MV-4-11 (cell line): ENCODE measurements around the gene GIGYF2.
"Not testable (repeated sequence)": the region's sequence is repeated elsewhere in the genome, so short reads cannot be mapped to it uniquely, and the experiment has no call there.

Source experiments
- DNase-seq: peaks from one replicate; lab custom pipeline; 2025; lab: John Stamatoyannopoulos, UW

The GIGYF2 gene, protein sequence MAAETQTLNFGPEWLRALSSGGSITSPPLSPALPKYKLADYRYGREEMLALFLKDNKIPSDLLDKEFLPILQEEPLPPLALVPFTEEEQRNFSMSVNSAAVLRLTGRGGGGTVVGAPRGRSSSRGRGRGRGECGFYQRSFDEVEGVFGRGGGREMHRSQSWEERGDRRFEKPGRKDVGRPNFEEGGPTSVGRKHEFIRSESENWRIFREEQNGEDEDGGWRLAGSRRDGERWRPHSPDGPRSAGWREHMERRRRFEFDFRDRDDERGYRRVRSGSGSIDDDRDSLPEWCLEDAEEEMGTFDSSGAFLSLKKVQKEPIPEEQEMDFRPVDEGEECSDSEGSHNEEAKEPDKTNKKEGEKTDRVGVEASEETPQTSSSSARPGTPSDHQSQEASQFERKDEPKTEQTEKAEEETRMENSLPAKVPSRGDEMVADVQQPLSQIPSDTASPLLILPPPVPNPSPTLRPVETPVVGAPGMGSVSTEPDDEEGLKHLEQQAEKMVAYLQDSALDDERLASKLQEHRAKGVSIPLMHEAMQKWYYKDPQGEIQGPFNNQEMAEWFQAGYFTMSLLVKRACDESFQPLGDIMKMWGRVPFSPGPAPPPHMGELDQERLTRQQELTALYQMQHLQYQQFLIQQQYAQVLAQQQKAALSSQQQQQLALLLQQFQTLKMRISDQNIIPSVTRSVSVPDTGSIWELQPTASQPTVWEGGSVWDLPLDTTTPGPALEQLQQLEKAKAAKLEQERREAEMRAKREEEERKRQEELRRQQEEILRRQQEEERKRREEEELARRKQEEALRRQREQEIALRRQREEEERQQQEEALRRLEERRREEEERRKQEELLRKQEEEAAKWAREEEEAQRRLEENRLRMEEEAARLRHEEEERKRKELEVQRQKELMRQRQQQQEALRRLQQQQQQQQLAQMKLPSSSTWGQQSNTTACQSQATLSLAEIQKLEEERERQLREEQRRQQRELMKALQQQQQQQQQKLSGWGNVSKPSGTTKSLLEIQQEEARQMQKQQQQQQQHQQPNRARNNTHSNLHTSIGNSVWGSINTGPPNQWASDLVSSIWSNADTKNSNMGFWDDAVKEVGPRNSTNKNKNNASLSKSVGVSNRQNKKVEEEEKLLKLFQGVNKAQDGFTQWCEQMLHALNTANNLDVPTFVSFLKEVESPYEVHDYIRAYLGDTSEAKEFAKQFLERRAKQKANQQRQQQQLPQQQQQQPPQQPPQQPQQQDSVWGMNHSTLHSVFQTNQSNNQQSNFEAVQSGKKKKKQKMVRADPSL (N-terminal part only)

DNA sequence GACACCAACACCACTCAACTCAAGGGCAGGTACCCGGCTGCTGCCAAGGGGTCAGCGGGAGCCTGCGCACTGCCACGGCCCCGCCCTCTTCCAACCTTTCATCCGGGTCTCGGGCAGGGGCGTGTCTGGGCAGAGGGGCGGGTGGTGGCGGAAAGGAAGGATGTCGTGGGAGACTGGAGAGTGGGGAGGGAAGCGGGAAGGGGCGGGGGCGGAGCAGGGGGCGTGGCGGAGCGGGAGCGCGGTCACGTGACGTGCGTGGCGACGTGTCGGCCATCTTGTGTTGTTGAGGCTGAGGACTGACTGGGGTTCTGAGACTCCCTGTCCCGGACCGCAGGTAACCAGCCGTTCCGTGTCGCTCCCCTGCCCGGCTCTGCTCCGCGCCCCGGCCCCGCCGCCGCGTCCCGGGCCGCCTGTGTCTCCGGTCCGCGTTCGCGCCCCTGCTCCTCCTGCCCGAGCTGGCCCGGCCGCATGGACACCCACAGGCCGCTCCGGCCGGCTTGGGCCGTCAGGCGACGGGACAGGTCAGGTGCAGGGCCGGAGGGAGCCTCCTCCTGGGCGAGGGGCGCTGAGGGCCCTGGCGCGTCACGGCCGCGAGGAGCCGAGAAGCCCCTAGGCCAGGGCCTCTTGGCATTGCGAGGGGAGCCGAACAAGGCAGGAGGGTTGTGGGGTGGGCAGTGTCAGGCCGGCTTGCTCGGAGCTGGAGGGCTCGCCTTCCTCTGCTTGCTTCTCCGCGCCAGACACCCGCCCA lies at the start of gene GIGYF2:
Gene GIGYF2 (plus strand): TSS at position 273 of the 748 bp plus-strand sequence. CDS start 37,867 bp downstream, outside the sequence.
- peak; percentile 83 for DNase-seq

DNA sequence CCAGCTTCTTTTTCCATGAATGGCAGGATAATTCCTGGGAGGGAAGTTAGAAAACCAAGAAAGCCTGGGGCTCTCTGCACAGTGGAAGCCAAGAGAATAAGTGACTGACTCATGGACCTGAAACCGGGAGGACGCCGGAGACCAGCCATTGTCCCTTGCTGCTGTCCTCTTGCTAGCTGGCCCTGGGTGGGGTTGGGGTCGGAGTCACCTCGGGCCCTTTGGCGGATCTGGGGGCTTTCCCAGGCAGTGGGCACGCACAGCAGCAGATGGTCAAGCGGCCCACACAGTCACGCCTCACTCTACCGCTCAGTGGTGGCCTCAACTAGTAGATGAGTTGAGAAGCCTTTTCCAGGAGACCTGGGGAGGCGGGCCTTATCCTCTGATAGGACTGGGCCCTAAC lies 48.1 kb upstream of the GIGYF2 start:
- no peak for DNase-seq

DNA sequence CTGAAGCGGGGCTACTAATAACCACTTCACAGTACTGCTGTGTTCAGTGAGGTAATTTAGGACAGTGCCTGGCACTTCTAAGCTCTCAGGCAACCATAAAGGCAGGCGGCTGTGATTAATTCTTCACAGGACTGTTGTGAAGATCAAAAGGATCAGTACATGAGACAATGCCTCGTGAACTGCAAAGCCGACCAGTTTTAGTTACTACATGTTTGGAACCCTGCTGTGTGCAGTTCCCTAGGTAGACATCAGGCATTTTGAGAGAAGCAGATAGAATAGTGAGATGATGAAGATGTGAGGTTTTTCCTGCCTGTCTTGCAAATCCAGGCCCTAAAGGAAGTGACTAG lies 44.7 kb upstream of the GIGYF2 start:
- DNase-seq = no peak

DNA sequence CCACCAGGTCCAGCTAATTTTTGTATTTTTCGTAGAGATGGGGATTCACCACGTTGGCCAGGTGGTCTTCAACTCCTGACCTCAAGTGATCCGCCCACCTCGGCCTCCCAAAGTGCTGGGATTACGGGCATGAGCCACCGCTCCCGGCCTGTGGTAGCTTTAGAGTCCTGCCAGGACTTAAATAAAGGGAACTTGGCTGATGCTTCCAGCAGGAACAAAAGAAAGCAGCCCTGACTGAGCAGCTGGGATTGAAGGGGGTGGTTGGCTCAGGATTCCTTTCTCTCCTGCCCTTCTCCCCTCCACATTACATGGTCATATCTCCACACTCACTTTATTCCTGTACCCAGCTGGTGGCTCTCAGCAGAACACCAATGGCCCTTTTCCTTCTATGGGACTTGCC lies 43.7 kb upstream of the GIGYF2 start:
- no peak for DNase-seq

DNA sequence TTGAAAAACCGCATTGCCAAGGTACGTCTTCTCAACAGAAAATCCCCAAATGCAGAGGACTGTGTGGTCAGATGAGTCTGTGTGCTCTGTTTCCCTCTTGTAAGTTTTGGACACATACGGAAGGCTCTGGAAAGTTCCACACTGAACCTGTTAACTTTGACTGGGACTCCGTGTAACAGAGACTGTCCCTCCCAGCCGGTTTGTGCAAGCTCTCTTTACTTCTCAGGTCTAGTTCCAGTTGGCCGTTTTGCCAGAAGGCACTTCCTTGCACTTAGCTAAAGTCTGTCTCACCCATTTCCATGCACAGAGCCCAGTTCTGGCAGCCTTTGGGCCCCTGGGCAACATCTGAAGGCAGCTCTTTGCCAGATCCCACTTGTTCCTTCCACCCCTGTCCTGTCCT lies 41.7 kb upstream of the GIGYF2 start:
- no peak for DNase-seq

DNA sequence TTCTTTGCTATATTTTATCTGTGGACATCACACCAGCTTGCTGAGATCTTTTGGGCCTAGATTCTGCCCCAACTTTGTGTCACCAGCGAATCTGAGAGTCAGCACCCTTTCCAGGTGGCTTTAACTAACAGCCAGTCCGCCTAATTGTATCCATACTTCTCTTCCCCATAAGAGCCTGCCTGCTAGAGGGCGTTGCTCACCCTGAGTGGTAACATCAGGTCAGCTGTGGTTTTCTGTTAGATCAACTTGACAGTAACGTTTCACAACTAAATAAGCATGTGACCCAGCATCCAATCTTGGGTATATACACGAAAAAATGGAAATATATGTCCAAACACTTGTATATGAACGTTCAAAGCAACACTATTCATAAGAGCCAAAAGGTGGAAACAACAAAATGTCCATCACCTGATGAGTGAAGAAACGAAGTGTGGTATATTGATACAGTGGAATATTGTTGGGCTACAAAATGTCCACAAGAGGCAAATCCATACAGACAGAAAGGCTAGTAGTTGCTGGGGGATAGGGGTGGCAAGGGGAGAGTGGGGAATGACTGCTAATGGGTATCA lies 38.8 kb upstream of the GIGYF2 start:
- peak; percentile 89 for DNase-seq

DNA sequence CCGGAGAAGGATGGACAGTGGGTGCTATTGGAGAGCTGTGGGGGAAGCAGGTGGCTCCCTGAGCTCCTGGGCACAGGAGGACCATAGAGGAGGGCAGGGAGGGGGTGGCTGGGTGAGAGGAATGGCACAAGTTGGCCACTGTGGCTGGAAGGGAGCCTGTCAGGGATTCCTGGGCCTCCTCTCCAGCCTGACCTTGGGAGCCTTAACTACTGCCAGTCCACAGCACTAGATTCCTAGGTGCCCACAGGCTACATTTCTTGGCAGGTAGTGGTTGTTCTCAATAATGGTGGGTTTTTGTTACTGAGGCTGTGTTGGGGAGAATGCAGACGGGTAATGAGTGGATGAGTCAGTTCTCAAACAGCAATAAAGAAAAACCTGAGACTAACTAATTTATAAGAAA lies 37.8 kb upstream of the GIGYF2 start:
- no peak for DNase-seq

DNA sequence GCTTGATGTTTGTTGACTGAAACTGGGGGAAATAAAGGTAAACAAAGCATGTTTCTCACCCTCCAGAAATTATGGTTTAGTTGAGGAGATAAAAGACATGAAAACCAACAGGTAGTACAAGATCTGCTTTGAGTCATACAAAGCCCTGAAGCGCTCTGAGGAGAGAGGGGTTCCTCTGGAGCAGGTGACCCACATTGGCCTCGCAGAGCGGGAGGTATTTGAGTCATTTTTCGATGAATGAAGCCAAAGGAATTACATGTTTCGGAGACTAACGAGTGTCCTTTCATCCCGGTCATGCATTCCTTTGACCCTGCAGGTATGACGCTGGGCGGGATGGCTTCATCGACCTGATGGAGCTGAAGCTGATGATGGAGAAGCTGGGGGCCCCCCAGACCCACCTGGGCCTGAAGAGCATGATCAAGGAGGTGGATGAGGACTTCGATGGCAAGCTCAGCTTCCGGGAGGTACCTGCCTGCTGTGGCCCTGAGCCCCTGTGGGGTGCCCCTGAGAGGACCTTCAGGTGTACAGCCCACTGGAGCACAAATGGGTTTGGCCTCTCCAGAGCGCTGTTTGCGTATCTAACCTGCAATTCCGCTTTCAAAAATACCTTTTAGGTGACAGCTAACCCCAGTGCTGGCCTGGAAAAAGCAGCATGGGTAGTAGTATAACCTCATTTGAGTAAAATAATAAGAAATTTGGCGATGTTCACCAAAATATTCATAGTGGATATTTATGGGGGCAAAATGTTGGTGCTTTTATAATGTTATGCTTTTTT lies 34.5 kb upstream of the GIGYF2 start:
- no peak for DNase-seq

DNA sequence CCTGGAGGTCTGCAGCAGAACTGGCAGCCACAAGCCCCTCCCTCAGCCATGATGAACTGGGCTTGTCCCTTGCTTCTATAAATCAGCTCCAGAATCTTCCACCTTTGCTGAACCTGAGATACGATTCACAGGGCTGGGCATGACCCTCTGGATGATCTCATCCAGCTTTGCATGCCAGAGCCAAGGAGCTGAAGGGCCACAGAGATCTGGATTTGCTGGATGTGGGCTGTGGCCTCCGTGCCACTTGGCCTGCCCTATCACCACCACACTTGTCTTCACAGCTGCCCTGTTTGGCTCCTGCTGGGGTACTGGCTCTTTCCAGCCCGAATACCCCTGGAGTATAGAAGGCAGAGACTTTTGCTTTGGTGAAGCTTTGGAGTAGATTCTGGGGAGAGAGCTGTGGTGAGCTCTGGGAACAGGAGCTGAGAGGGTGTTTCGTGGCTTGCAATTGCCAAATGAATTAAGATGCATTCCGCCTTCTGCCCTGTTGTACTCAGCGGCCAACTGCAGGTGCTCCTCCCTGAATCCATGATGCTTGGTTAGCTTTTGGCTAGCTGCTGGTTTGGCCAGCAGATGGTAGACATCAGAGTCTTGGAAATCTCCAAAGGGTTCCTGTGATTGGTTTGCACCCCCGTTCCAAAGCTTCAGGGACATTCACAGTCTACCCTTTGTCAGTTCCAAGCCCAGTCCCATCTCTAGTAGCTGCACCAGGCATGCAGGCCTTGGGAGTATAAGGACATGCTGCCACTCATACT lies 30.9 kb upstream of the GIGYF2 start:
- no peak for DNase-seq

DNA sequence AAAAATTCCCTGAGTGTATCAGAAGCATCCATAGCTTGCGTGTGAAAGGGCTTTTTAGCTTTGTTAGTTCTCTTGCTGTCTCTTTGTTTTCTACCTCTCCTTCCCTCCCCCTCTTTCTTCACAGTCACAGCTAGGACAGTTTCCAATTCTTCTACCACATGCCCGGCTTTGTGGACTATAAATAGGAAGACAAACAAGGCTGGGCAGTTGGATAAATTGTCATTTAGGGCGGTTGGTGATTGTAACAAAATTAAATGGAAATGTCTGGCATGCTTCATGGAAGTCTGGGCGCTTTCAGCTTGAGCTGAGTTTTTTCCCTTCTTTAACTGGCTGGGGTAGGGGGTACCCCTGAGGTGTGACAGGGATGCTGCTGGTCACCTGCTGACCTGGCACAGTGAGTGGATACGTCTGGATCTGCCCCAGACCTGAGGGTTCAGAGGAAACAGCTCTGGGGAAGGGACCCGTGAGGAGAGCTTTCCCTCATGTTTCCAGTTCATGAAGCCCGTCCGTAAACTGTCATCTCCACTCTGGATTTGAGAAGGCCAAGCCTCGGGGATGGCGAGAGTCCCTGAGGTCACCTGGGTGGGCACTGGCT lies 29.0 kb upstream of the GIGYF2 start:
- no peak for DNase-seq

DNA sequence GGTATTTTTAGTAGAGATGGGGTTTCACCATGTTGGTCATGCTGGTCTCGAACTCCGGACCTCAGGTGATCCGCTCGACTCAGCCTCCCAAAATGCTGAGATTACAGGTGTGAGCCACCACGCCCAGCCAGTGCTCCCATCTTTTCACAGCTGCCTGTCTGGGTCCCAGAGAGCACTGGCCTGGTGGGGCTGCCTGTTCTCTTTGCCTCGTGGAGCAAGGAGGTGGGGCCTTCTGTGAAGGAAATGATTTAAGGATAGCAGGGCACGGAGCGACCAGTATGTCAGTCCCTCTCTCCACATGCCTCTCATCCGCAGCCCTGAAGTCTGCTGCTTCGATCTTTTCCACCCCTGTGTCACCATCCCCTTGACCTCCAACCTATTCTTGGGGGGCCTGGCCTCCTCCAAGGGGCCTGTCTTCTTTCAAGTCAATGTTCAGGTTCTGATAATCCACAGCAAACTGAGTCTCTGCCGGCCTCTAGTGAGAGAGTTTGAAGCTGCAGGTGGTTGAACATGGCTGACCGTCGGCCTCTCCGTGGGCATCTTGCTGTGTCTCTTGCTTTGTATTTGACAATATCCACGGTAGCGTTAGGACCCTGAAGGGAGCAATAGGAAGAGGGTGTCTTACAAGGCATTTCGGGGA lies 28.2 kb upstream of the GIGYF2 start:
- DNase-seq = no peak

DNA sequence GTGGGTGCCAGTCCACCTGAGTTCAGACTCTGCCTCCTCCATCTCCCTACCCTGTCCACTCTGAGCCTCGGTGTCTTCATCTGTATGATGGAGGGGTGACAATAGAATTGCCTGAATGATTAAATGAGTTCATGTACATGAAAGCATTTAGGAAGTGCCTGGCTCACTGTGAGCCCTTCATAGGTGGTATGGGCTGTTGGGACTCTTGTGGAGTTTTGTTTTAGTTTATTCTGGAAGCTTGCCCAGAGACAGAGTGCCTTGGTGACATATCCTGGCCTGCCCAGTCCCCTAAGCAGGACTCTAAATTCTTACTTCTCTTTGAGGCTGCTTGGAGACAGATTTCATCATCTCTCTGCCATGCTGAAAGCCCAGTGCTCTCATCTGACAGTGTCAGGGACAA lies 24.5 kb upstream of the GIGYF2 start:
- DNase-seq = peak; percentile 69

DNA sequence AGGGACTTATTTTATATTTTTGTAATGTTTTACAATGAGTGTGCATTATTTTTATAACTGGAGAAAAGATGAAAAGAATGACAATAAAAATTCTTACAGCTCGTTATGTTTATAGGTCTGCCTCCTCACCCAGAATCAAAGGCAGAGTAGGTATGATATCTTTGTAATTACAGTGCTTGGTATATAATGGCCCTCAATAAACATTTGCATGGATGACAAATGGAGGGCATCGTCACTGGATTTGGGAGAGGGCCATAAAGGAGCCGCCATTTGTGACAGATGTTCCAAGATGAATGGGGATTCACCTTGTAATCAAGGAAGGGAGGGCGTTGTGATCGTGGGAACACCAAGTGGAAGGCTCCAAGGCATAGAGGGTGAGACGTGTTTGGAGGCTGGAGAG lies 22.6 kb upstream of the GIGYF2 start:
- DNase-seq = no peak

DNA sequence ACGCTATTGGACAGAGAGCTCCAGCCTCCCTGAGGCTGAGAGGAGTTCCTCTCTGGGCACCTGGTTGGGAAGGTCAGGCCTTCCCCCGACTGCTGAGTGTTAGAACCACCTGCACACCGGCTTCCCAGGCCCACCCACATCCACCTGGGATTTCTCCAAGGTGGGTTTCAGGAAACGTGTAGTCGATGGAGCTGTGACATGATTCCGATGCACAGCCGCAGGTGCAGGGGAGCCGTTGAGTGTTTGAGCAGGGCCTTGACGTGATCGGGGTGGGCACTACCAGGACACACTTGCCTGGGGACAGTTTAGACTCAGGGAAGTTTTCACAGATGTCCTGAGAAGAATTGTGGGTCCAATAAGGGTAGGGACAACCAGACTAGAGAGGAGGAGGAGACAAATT lies 21.8 kb upstream of the GIGYF2 start:
- no peak for DNase-seq

DNA sequence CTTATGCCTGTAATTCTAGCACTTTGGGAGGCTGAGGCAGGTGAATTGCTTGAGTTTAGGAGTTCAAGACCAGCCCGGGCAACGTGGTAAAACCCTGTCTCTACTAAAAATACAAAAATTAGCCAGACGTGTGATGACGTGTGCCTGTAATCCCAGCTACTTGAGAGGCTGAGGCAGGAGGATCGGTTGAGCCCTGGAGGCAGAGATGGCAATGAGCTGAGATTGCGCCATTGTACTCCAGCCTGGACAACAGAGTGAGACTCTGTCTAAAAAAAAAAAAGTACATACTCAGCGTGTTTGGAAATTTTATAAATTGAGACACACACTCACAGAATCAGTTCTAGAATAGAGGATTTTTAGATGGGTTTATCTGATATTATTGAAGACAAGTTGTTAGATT lies 17.1 kb upstream of the GIGYF2 start:
- no peak for DNase-seq

DNA sequence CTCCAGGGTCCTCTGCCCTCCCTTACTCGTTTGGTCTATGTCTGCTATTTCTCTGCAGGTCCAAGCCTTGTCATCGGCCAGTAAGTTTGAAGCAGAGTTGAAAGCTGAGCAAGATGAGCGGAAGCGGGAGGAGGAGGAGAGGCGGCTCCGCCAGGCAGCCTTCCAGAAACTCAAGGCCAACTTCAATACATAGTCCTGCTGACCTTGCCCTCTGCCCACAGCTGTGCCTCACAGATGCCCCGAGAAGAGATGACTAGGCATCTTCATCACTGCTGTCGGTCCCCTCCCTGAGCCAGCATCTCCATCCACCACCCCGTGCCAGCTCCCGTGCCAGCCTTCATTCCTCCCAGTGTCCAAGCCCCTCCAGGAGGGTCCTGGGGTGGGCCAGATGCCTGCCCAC lies 15.6 kb upstream of the GIGYF2 start:
- DNase-seq = no peak

DNA sequence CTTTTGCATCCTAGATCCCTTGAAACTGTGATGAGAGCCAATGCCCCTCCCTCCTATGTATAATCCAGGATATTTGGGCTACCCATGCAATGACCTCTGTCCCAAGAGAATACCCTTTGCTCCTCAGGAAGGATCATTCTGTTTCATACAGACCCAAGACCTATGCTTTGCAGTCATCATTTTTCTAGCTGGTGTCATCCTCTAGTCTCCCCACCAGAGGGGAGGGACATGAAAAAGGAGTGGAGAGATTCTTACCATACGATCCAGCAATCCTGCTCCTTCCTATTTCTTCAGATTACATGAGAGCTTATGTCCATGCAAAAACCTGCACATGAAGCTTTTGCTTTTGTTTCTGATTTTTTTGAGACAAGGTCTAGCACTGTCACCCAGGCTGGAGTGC lies 13.8 kb upstream of the GIGYF2 start:
- no peak for DNase-seq

DNA sequence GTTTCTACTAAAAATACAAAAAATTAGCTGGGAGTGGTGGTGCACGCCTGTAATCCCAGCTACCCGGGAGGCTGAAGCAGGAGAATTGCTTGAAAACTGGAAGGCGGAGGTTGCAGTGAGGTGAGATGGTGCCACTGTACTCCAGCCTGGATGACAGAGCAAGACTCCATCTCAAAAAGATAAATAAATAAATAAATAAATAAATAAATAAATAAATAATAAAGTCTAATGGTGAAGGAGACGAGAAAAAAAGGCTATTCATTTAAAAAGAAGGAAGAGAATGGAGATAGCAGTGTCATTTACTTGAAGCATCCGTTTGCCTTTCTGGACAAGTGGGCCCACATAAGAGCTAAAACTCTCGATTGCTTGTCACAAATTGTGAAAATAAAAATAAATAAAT lies 11.7 kb upstream of the GIGYF2 start:
- not testable (repeated sequence) for DNase-seq
